IPS DF 6.9 (cell line): ENCODE data around the gene TMEM151A.

Experiments
- DNase-seq: peaks from one replicate; pipeline ENCODE4 v3.0.0-alpha.2; 2013; ENCODE audit warnings: low read depth, low spot score
- H3K27ac ChIP-seq: one replicate; pipeline ENCODE4 v1.5.1; 2013; ENCODE audit warnings: low read length, control low read depth
- H3K27me3 ChIP-seq: 2 replicates; pipeline ENCODE4 v1.6.1; 2013; ENCODE audit warnings: mild to moderate bottlenecking, low read length; ENCODE audit not compliant: control insufficient read depth, insufficient read depth
- H3K36me3 ChIP-seq: 2 replicates; pipeline ENCODE4 v1.6.1; 2013; ENCODE audit warnings: low read length; ENCODE audit not compliant: control insufficient read depth, insufficient read depth
- H3K4me1 ChIP-seq: 2 replicates; pipeline ENCODE4 v1.6.1; 2013; ENCODE audit warnings: low read length; ENCODE audit not compliant: control insufficient read depth, insufficient read depth
- H3K4me3 ChIP-seq: 2 replicates; pipeline ENCODE4 v1.5.1; 2013; ENCODE audit warnings: mild to moderate bottlenecking, low read length
- H3K9me3 ChIP-seq: 2 replicates; pipeline ENCODE4 v1.6.1; 2013; ENCODE audit warnings: low read length, inconsistent platforms; ENCODE audit not compliant: control insufficient read depth, insufficient read depth
- WGBS: extraction: QIAGEN DNeasy Blood & Tissue Kit; methylation state at CpG from one replicate; pipeline ENCODE4 v1.1.7; 2013; ENCODE audit warnings: mixed read lengths, missing lambda C conversion rate; ENCODE audit not compliant: insufficient read length, insufficient coverage; 5-methylcytosine and 5-hydroxymethylcytosine counted together

Gene TMEM151A

DNA sequence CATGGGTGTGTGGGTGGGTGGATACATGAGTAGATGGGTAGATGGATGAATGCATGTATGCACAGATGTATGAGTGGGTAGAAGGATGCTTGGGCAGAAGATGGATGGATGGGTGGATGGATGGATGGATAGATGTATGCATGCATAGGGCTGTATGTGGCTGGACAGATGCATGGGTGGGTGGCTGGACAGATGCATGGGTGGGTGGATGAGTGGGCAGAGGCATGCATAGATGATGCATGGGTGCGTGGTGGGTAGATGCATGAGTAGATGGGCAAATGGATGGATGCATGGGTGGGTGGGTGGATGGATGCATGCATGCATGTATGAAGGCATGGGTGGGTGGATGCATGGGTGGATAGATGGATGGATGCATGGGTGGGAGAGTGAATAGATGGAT lies 32.0 kb downstream of the TMEM151A start:
- Histone ChIP-seq H3K27me3 (no peaks in the 10 kb centered on the region), H3K4me1 (peaks cover 12% of the 10 kb centered on the region), H3K27ac (no peak overlapping the region), H3K9me3 (no peaks in the 10 kb centered on the region), H3K36me3 (0 out of 2 replicates have a peak, but pooled peaks cover 3% of the 10 kb centered on the region), H3K4me3 (no peak overlapping the region)
- no peak for DNase-seq
- no CpG with 5 or more reads among the region's 1 CpG for WGBS

DNA sequence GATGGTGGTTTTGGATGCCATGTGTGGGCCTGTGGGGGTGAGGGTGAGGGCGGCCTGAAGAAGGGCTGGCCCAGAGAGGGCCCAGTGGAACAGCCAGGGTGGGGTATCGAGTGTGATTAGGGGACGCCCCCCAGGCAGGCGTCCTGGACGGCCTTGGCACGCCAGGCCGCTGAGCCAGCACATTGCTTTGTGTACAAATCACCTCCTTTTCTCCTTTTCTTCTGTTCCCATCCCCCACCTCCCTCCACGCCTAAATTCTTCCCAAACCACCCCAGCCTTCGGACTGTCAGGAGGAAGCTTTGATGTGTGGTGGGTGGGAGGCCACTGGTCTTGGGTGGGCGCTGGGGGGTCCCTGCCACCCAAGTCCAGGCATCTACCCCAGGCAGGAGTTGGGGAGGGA lies 33.0 kb downstream of the TMEM151A start:
- H3K4me1 ChIP-seq: peaks cover 12% of the 10 kb centered on the region
- no peak for DNase-seq

DNA sequence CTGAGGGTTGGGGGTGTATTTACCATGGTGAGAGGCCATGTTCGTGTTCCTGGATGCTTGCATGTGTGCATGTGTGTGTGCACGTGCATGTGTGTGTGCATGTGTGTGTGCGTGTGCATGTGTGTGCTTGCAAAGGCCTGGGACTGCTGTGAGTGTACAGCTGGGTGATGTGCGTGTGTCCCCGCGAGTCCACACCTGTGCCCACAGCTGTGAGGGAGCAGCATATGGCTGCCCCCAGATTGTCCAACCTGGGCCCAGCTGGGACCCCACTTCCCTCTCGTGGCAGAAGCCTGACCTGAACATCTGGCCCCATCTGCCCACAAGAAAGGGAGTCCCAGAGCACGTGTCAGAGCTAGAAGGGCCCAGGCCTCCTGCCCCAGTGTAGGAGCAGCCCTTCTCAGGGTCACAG lies 33.6 kb downstream of the TMEM151A start:
- Histone ChIP-seq H3K4me3 (no peak overlapping the region), H3K4me1 (peaks cover 12% of the 10 kb centered on the region), H3K27ac (no peak overlapping the region), H3K36me3 (0 out of 2 replicates have a peak, but pooled peaks cover 3% of the 10 kb centered on the region), H3K27me3 (no peaks in the 10 kb centered on the region), H3K9me3 (no peaks in the 10 kb centered on the region)
- no CpG with 5 or more reads among the region's 8 CpGs for WGBS
- DNase-seq: no peak

More for the DNA sequence above, 33.0 kb downstream of the TMEM151A start:
- Histone ChIP-seq H3K9me3 (no peaks in the 10 kb centered on the region), H3K27ac (no peak overlapping the region), H3K4me3 (no peak overlapping the region), H3K36me3 (0 out of 2 replicates have a peak, but pooled peaks cover 3% of the 10 kb centered on the region), H3K27me3 (no peaks in the 10 kb centered on the region)
- WGBS: no CpG with 5 or more reads among the region's 10 CpGs

GRCh38 chr11:66326261-66327111 lies 34.8 kb downstream of the TMEM151A start:
- DNase-seq: no peak
- H3K4me3 ChIP-seq: no peak overlapping the region
- H3K4me1 ChIP-seq: peaks cover 12% of the 10 kb centered on the region
- no peaks in the 10 kb centered on the region for H3K9me3 ChIP-seq
- no CpG with 5 or more reads among the region's 21 CpGs for WGBS
- no peak overlapping the region for H3K27ac ChIP-seq
- H3K36me3 ChIP-seq: 0 out of 2 replicates have a peak, but pooled peaks cover 3% of the 10 kb centered on the region
- H3K27me3 ChIP-seq: no peaks in the 10 kb centered on the region

DNA sequence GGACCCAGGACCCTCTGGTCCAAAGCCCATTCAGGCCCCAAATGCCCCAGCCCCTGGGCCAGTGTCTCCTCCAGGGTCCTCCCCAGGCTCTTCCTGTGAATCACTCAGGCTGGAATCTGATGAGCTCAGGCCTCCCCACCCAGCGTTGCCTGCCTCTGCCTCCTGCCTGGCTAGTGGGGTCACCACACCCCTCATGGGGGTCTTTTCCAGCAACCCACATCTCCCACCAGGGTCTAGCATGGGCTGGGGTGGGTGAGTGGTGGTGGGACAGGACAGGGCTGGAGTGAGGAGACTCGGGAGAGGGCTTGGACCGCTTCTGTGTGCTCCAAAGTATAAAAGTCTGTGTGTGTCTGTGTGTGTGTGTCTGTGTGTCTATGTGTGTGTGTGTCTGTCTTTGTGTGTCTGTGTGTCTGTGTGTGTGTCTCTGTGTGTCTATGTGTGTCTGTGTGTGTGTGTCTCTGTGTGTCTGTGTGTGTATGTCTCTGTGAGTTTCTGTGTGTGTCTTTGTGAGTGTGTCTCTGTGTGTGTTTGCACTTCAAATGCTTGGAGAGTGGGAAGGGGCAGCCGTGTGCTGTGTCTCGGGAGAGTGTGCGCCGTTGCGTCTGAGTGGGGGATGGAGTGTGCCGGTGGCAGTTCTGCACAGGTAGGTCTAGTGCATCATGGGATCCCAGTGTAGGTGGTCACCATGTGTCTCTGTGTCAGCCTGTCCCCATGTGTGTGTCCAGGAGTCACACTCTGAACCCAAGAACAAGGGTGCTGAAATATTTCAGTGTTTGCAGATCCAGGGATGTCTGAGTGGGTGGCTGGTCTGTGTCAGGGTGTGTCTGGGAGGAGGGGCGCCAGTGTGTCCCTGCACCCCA lies 35.7 kb downstream of the TMEM151A start:
- Histone ChIP-seq H3K4me3 (no peak overlapping the region), H3K27ac (no peak overlapping the region), H3K27me3 (no peaks in the 10 kb centered on the region), H3K9me3 (no peaks in the 10 kb centered on the region), H3K36me3 (0 out of 2 replicates have a peak, but pooled peaks cover 3% of the 10 kb centered on the region), H3K4me1 (peaks cover 12% of the 10 kb centered on the region)
- no CpG with 5 or more reads among the region's 10 CpGs for WGBS
- no peak for DNase-seq

DNA sequence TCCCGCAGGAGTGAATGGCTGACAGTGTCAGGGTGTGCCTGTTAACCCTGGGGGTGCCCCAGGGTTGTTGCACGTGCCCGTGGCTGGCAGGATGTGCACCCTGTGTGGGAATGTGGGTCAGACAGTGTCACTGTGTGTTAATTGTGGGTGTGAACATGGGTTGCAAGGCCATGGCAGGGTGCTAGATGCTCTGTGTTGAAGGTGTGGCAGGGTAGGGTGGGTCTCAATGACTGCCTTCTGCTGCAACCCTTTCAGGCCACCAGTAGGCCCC lies 36.3 kb downstream of the TMEM151A start:
- Histone ChIP-seq H3K27ac (no peak overlapping the region), H3K4me3 (no peak overlapping the region), H3K4me1 (peaks cover 12% of the 10 kb centered on the region), H3K9me3 (no peaks in the 10 kb centered on the region), H3K36me3 (0 out of 2 replicates have a peak, but pooled peaks cover 3% of the 10 kb centered on the region), H3K27me3 (no peaks in the 10 kb centered on the region)
- no peak for DNase-seq
- no CpG with 5 or more reads among the region's 3 CpGs for WGBS

DNA sequence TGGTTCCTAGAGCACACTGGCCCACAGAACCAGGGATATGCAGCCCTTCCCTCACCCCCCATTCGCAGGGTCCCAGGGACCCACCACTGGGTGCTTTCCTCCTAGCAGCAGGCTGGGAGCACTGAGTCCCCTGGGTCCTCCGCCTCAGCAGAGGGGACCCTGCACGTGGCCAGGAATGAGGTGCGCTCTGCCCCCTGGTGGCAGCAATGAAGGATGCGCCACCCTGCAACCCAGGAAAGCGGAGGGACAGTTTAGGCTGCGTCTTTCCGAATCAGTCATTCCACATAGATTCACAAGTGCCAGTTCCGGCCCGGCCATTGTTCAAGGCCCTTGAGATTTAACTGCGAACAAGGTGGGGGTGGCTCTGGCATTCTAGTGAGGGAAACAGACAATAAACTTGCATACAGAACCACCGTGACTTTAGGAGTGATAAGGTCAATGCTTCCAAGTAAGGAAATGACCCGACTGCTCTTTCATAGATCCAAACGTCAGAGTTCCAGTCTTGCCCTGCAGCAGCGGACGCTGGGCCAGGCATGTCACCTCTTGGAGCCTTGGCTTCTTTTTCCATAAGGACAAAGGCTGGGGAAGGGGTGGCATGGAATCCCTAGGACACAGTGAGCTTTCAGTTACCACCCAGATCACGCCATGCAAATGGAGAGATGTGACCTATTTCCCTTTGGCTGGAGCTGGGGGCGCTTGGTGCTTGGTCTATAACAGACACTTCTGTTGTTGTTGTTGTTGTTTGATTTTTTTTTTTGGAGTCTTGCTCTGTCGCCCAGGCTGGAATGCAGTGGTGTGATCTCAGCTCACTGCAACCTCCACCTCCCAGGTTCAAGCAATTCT lies 36.8 kb downstream of the TMEM151A start:
- WGBS: no CpG with 5 or more reads among the region's 19 CpGs
- Histone ChIP-seq H3K27ac (no peak overlapping the region), H3K27me3 (no peaks in the 10 kb centered on the region), H3K4me3 (no peak overlapping the region), H3K4me1 (peaks cover 12% of the 10 kb centered on the region), H3K9me3 (no peaks in the 10 kb centered on the region), H3K36me3 (0 out of 2 replicates have a peak, but pooled peaks cover 6% of the 10 kb centered on the region)
- no peak for DNase-seq

DNA sequence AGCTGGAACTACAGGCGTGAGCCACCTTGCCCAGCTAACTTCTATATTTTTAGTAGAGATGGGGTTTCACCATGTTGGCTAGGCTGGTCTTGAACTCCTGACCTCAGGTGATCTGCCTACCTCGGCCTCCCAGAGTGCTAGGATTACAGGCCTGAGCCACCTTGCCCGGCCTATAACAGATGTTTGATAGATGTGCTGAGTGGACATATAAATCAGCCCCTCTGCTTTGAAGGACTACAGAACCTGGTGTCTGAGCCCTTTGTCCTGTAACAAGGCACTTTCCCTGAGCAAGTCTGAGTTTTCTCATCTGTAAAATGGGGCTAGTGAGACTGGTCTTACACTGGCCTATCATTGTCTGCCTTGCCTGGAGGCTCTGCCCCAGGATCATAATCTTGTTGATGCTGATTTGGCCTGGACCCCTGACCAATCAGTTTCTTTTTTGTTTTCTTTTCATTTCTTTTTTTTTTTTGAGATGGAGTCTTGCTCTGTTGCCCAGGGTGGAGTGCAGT lies 37.5 kb downstream of the TMEM151A start:
- no peak overlapping the region for H3K27ac ChIP-seq

GRCh38 chr11:66330931-66331330 lies 39.2 kb downstream of the TMEM151A start:
- H3K4me1 ChIP-seq: peaks cover 7% of the 10 kb centered on the region
- no CpG with 5 or more reads among the region's 10 CpGs for WGBS
- no peaks in the 10 kb centered on the region for H3K9me3 ChIP-seq
- DNase-seq: no peak
- 0 out of 2 replicates have a peak, but pooled peaks cover 3% of the 10 kb centered on the region for H3K36me3 ChIP-seq
- H3K4me3 ChIP-seq: no peak overlapping the region
- H3K27me3 ChIP-seq: no peaks in the 10 kb centered on the region
- no peak overlapping the region for H3K27ac ChIP-seq

More for the DNA sequence above, 37.5 kb downstream of the TMEM151A start:
- H3K9me3 ChIP-seq: no peaks in the 10 kb centered on the region
- 0 out of 2 replicates have a peak, but pooled peaks cover 6% of the 10 kb centered on the region for H3K36me3 ChIP-seq
- H3K4me3 ChIP-seq: no peak overlapping the region
- DNase-seq: no peak
- peaks cover 12% of the 10 kb centered on the region for H3K4me1 ChIP-seq
- no peaks in the 10 kb centered on the region for H3K27me3 ChIP-seq
- WGBS: no CpG with 5 or more reads among the region's 3 CpGs
